NB4 (cell line): ENCODE data around the gene CNTN5.

Experiments
- DNase-seq: peaks from one replicate; pipeline ENCODE4 v3.0.0; 2010; ENCODE audit warnings: low read depth
- H3K4me3 ChIP-seq: one replicate; pipeline ENCODE4 v1.5.1; 2011; ENCODE audit warnings: mild to moderate bottlenecking, low read depth, low read length, moderate library complexity
- CTCF ChIP-seq: IDR thresholded peaks from one replicate; pipeline ENCODE4 v1.5.1; 2012; ENCODE audit warnings: low read depth, low read length
- MYC ChIP-seq: IDR thresholded peaks from 2 replicates; pipeline ENCODE4 v1.6.1; 2011; ENCODE audit warnings: low read depth, low read length
- POLR2A ChIP-seq: IDR thresholded peaks from 2 replicates; pipeline ENCODE4 v1.6.1; 2011; ENCODE audit warnings: mild to moderate bottlenecking; ENCODE audit not compliant: insufficient read length; ENCODE audit errors: extremely low read depth
- TF ChIP-seq, protein P1 (sequence below): IDR thresholded peaks from 2 replicates; pipeline ENCODE4 v1.6.1; 2011; ENCODE audit warnings: low read depth, low read length

CNTN5 gene

DNA sequence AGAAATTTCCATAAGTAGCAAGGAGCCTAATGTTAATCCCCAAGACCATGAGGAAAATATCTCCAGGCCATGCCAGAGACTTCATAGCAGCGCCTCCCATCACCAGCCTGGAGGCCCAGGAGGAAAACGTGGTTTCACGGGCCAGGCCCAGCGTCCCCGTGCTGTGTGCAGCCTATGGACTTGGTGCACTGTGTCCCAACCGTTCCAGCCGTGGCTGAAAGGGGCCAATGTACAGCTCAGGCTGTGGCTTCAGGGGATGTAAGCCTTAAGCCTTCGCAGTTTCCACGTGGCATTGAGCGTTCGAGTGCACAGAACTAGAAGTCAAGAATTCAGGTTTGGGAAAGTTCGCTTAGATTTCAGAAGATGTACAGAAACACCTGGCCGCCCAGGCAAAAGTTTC is 510.7 kb downstream of the CNTN5 start:
- TF ChIP-seq, protein P1, sequence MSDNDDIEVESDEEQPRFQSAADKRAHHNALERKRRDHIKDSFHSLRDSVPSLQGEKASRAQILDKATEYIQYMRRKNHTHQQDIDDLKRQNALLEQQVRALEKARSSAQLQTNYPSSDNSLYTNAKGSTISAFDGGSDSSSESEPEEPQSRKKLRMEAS, result no peak
- TF ChIP-seq MYC, result no peak
- no peak for TF ChIP-seq POLR2A
- TF ChIP-seq CTCF, result no peak
- no peak overlapping the region for H3K4me3 ChIP-seq
- no peak for DNase-seq

GRCh38 chr11:99534812-99535211 is 514.1 kb downstream of the CNTN5 start:
- no peak for DNase-seq
- no peak for TF ChIP-seq CTCF
- no peak overlapping the region for H3K4me3 ChIP-seq

GRCh38 chr11:99535406-99535805 is 514.7 kb downstream of the CNTN5 start:
- H3K4me3 ChIP-seq, result no peak overlapping the region
- no peak for TF ChIP-seq CTCF
- TF ChIP-seq, protein P1, result no peak
- no peak for TF ChIP-seq MYC
- no peak for TF ChIP-seq POLR2A
- DNase-seq, result no peak

- DNase-seq, result no peak
- no peak overlapping the region for H3K4me3 ChIP-seq
- TF ChIP-seq CTCF (no peak), MYC (no peak)
These were observed 515.1 kb downstream of the CNTN5 start for GRCh38 chr11:99535819-99536218.

- DNase-seq, result no peak
- H3K4me3 ChIP-seq, result no peak overlapping the region
- TF ChIP-seq MYC (no peak), POLR2A (no peak), CTCF (no peak)
- TF ChIP-seq, protein P1, result no peak
These were observed 516.9 kb downstream of the CNTN5 start for GRCh38 chr11:99537681-99538080.

DNA sequence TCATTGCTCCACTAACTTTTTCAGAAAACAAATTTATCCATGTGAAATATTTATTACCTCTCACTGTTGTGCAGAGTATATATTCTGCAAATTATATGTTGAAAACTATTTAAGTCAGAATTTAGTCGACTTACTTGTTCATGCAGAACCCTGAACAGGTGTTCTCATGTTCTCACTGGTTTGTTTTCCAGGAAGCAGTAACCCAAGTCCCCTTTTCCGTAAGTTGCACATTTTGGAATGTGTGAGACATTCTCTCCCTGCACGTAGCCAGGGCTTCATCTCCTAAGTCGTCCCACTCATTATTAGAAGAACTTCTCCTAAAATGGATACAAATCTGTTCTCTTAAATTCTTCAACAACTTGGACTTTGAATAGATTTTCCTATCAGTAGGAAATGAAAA is 524.9 kb downstream of the CNTN5 start:
- TF ChIP-seq POLR2A, result no peak
- TF ChIP-seq, protein P1, result no peak
- TF ChIP-seq CTCF, result no peak
- TF ChIP-seq MYC, result no peak
- no peak overlapping the region for H3K4me3 ChIP-seq
- DNase-seq, result no peak
